HG03354 (cell line): Measurements from ENCODE around the gene PPFIA4.

ENCODE experiments used
- ATAC-seq: cut with Tn5 transposase; IDR thresholded peaks from one replicate; pipeline ENCODE4 v1.9.1; 2021; ENCODE audit warnings: mild to moderate bottlenecking; ENCODE audit not compliant: unreplicated experiment, poor library complexity, severe bottlenecking

Gene PPFIA4

GRCh38 chr1:203038891-203039608 lies 12.8 kb downstream of the PPFIA4 start:
- ATAC-seq, result no peak

- ATAC-seq, result no peak
These were observed 13.6 kb downstream of the PPFIA4 start for GRCh38 chr1:203039609-203040512.

GRCh38 chr1:203040513-203041275 lies 14.4 kb downstream of the PPFIA4 start:
- ATAC-seq, result no peak

GRCh38 chr1:203041351-203041932 lies 15.2 kb downstream of the PPFIA4 start:
- ATAC-seq, result no peak

- ATAC-seq, result no peak
These were observed 17.7 kb downstream of the PPFIA4 start for GRCh38 chr1:203043830-203044545.

- no peak for ATAC-seq
These were observed 18.4 kb downstream of the PPFIA4 start for GRCh38 chr1:203044546-203045250.

- ATAC-seq, result no peak
These were observed 19.0 kb downstream of the PPFIA4 start for GRCh38 chr1:203045336-203045735.

- ATAC-seq, result no peak
These were observed 19.7 kb downstream of the PPFIA4 start for GRCh38 chr1:203045821-203046594.

- no peak for ATAC-seq
These were observed 20.8 kb downstream of the PPFIA4 start for GRCh38 chr1:203046984-203047630.

GRCh38 chr1:203048086-203048485 lies 21.8 kb downstream of the PPFIA4 start:
- ATAC-seq, result no peak

GRCh38 chr1:203048555-203049051 lies 22.3 kb downstream of the PPFIA4 start:
- ATAC-seq, result no peak

GRCh38 chr1:203049077-203049476 lies 22.8 kb downstream of the PPFIA4 start:
- ATAC-seq, result no peak

- ATAC-seq, result no peak
These were observed 23.4 kb downstream of the PPFIA4 start for GRCh38 chr1:203049576-203050180.

GRCh38 chr1:203050826-203051225 lies 24.5 kb downstream of the PPFIA4 start:
- ATAC-seq, result no peak

GRCh38 chr1:203051841-203052324 lies 25.6 kb downstream of the PPFIA4 start:
- no peak for ATAC-seq

GRCh38 chr1:203052601-203053000 lies 26.3 kb downstream of the PPFIA4 start:
- ATAC-seq, result no peak

GRCh38 chr1:203054184-203054583 lies 27.9 kb downstream of the PPFIA4 start:
- no peak for ATAC-seq
